GM23338 (cell line): ENCODE results near the gene OSBPL3. TPM values are rescaled to one million over a fixed set of nuclear protein-coding genes. Genes with fewer than 3 reads are reported as not detected.

Source experiments
- CTCF ChIP-seq, 2 experiments: fragments of 200-600 bp in 1 of 2; sonication (generic) in 1 of 2; conservative IDR thresholded peaks; 2 replicates each; pipeline versions ENCODE4 v1.5.1 to v1.6.1; 2016 to 2017; ENCODE audit warnings: antibody characterized with exemption in 2 of 2, low read depth in 2 of 2, mild to moderate bottlenecking in 2 of 2, moderate library complexity in 1 of 2
- POLR2AphosphoS5 ChIP-seq: IDR thresholded peaks from 2 replicates; pipeline ENCODE4 v1.6.1; 2016; ENCODE audit warnings: antibody characterized with exemption, low read depth
- REST ChIP-seq: IDR thresholded peaks from one replicate; pipeline ENCODE4 v1.6.1; 2018; ENCODE audit warnings: antibody characterized with exemption; ENCODE audit not compliant: unreplicated experiment
- ZNF462 ChIP-seq: fragments of 250-450 bp; sonication (Bioruptor Pico); IDR thresholded peaks from 2 replicates; pipeline ENCODE4 v1.5.0; 2020; ENCODE audit warnings: mild to moderate bottlenecking, moderate library complexity
- polyA plus RNA-seq: library from polyadenylated mRNA; unstranded; fragments of >200 nt; fragmentation: Nextera tagmentation; extraction: Ambion mirVana; gene quantifications from 2 replicates; pipeline ENCODE4 v1.2.1, GENCODE V29; 2016
- total RNA-seq: library from RNA; depleted of rRNA; stranded (reverse); fragments of >200 nt; shearing (Covaris generic); gene quantifications from 2 replicates; pipeline ENCODE4 v1.2.3, GENCODE V29; 2014

Gene OSBPL3
- total and polyA plus RNA-seq, 2 experiments from 2014 or later: 7.2 to 15.7 TPM

- TF ChIP-seq ZNF462 (CRISPR knock-in tag): no peak
- no peak for TF ChIP-seq REST
- TF ChIP-seq POLR2AphosphoS5: no peak
- no peak for TF ChIP-seq CTCF (conservative IDR thresholded peaks at IDR 0.05; ENCODE audit: low read depth in 2 of 2)
Measured at GRCh38 chr7:24959735-24960485, 20.1 kb downstream of the OSBPL3 start (continued).
